ENCODE data around the gene CD52. TPM values are rescaled to one million over a fixed set of nuclear protein-coding genes. Genes with fewer than 3 reads are reported as not detected.
A peak's percentile ranks its signal among the peaks of the same experiment; 100 is the strongest.

The CD52 gene
- not detected for polyA plus RNA-seq (2013, experiment 1 of 2; ENCODE audit: insufficient read length)
- polyA plus RNA-seq (2013, experiment 2 of 2; ENCODE audit: insufficient read length) = not detected

DNA sequence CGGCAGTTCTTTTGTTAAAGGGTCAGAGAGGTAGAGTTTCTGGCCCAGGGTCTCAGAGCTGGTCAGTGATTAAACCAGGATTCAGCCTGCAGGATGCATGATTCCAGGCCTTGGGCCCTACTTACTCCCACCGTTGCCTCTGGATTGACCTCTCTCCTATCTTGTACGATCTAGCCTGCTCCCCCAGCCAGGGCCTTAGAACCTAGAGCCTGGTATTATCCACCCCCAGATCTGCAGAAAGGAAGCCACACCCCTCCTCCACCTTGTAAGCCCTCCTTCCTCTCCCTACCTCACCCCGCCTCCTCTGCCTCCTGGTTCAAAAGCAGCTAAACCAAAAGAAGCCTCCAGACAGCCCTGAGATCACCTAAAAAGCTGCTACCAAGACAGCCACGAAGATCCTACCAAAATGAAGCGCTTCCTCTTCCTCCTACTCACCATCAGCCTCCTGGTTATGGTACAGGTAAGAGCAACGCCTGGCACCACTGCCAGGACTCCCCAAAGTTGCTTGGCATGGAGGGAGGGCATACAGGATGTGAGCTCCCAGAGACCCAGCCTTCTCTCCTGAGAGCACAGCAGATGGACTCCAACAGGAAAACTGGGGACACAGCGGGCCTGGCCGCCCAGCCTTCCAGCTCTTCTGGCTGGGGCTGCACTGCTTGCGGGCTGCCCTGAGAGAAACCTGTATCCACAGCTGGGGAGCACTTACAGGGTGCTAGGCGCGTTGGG, at the start of gene CD52:
Gene CD52 (plus strand): TSS at position 347 of the 726 bp plus-strand sequence. CDS start 60 bp downstream, at position 407.
- DNase-seq = no peak

GRCh38 chr1:26268290-26269197, 49.2 kb upstream of the CD52 start:
- DNase-seq = no peak

DNA sequence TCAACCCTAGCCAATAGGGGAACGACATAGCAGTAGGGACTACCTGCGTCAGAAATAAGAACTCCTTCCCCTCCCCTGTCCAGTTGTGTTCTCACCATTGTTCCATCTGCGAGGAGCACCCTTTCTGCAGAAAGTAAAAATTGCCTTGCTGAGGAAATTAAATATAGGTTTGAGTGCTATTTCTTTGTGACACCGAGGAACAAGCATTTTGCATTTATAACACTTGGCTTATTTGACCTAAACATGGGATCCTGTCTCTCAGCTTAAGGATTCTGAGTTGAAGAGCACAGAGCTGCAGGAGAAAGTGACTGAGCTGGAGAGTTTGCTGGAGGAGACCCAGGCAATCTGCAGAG, 48.6 kb upstream of the CD52 start:
- no peak for DNase-seq

DNA sequence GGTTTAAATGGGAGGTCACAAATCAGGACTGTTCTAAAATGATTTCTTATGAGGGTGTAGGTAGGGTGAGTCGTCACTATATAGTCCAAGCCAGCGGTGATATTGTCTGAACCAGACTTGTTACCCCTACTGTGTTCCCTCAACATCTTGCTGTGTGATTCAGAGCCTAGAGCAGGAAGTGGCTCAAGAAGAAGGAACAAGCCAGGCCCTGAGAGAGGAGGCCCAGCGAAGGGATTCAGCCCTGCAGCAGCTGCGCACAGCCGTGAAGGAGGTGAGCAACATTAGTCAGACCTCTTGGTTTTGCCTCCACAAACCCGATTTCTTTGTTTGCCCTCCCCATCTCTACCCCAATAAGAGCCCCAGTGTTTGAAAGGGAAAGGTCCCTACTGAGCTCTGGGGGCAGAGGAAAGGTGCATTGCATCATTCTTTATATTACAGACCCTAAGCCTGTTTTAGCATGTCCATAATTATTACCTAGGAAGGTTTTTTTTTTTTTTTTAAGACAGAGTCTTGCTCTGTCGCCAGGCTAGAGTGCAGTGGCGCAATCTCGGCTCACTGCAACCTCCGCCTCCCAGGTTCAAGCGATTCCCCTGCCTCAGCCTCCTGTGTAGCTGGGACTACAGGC, 42.8 kb upstream of the CD52 start:
- DNase-seq = no peak

GRCh38 chr1:26275580-26276431, 42.0 kb upstream of the CD52 start:
- DNase-seq = peak; percentile 93

DNA sequence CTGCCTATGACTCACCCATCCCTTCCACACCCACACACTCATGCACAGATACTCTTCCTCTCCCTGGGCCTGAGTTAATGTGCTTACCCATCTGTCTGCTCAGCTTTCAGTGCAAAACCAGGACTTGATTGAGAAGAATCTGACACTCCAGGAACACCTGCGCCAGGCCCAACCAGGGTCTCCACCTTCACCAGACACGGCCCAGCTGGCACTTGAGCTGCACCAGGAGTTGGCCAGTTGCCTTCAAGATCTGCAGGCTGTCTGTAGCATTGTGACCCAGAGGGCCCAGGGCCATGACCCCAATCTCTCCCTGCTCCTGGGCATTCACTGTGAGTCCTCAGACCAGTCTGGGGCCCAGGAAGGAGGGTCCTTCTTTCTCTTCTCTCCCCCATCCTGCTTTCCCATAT, 41.3 kb upstream of the CD52 start:
- no peak for DNase-seq

DNA sequence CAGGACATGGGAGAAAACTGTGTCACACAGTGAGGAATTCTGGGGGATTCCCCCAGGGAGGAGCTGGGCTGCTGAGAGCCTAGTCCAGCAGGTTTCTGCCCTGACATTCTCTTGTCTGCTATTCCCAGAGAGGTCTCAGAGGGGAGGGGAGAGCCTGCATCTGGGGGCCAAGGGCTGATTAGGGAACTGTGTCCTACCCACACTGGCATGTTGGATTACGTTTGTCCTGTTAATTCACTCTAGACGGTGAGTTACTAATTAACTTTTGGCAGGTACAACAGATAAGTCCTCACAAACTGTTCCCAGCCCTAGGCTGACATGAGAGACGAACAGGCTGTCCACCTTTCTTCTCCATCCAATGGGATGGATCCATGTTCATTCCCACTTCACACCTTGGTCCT, 40.5 kb upstream of the CD52 start:
- no peak for DNase-seq

GRCh38 chr1:26277719-26278118, 40.0 kb upstream of the CD52 start:
- no peak for DNase-seq

DNA sequence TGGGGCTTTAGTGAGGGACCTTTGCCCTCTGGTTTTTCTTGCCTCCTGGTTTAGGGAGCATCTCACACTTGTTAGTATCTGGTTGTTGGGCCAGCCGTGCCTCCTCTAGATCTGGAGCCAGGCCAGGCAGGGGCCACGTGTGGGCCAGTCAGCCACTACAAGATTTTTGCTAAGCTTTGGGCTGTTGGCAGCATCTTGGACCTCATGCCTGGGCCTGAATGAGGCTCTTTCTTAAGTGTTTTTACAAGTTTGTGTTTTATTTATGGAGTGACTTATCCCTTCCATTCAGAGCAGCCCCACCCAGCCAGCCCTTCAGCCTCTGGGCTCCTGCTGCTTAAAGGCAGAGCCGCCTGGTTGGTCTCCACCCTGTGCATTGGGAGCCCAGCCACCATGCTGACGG, 39.5 kb upstream of the CD52 start:
- peak; percentile 86 for DNase-seq

GRCh38 chr1:26278724-26279455, 38.9 kb upstream of the CD52 start:
- peak; percentile 58 for DNase-seq

DNA sequence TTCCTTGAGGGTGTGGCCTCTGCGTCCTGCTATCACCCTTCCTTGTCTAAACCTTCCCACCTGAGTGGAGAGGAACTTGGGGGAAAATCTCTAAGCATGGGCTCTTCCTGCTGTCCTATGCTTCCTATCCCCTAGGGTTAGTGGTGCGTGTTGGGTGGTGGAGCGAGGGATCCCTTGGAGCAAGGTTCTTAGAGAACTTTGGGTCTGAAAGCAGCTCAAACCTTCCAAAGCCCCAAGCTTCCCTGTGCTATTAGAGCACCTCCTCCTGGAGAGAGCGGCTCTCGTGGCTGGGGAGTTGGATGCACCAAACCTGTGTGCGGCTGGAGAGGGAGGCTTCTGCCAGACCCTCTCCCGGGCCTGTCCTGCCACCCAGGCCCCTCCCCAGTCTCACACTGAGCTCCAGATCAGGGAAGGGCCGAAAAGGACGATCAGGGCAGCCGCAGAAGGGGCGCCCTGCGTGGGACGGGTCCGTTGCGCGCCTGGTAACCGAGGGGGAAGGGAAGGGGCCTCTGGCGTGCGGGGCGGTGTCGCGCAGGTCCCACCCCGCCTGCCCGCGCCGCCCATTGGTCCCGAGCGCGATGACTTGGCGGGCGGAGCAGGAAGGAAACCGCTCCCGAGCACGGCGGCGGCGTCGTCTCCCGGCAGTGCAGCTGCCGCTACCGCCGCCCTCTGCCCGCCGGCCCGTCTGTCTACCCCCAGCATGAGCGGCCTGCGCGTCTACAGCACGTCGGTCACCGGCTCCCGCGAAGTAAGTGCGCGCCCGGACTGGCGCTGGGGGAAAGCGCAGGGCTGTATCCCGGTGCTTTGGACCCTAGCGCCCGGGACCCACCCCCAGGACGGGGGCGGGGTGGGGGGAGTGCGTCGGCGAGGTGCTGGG, 38.1 kb upstream of the CD52 start, which contains the start of gene SH3BGRL3:
Gene SH3BGRL3 (plus strand): TSS at position 631 of the 877 bp plus-strand sequence. CDS start 70 bp downstream, at position 701.
- peak; percentile 84 for DNase-seq

DNA sequence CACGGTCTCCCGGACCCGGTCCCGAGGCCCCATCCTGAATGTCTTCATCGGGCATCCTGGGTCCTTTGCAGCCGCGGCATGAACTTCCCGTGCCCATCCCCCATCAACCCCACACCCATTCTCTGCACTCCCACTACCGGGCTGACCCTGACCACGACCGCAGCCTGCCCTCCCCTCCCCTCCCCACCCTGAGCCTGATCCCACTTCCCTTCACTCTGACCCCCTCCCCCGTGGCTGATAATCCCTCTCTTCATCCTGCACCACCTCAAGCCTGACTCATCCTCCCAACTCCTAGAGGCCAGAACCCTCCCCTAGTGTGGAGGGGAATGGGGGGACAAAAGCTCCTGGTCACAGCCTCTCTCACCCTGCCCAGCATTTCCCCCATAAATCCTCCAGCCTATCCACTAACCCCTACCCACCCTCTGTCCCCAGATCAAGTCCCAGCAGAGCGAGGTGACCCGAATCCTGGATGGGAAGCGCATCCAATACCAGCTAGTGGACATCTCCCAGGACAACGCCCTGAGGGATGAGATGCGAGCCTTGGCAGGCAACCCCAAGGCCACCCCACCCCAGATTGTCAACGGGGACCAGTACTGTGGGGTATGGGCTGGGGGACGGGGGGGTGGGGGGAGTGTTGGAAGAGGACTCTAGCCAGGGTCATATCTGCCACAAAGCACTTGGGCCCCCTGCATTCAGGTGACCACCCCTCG, 37.3 kb upstream of the CD52 start:
- peak; percentile 53 for DNase-seq

GRCh38 chr1:26281091-26281958, 36.4 kb upstream of the CD52 start:
- DNase-seq = peak; percentile 49

DNA sequence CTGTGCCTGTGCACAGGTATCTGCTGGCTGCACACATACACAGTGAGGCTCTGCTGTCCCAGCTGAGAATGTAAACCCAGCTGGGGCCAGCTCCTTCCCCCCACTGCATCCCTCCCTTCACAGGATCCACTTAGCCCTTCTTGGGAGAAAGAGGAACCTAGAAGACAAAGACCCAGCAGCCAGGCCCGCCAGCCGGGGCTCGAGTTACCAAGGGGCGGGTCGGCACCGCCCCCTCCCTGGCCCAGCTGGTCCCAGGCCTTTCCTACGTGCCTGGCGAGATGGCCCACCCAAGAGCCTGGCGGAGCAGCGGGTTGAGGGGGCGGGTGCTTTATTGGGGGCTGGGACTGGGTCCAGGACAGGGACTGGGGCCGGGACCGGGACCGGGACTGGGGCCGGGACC, 35.8 kb upstream of the CD52 start:
- peak; percentile 57 for DNase-seq

DNA sequence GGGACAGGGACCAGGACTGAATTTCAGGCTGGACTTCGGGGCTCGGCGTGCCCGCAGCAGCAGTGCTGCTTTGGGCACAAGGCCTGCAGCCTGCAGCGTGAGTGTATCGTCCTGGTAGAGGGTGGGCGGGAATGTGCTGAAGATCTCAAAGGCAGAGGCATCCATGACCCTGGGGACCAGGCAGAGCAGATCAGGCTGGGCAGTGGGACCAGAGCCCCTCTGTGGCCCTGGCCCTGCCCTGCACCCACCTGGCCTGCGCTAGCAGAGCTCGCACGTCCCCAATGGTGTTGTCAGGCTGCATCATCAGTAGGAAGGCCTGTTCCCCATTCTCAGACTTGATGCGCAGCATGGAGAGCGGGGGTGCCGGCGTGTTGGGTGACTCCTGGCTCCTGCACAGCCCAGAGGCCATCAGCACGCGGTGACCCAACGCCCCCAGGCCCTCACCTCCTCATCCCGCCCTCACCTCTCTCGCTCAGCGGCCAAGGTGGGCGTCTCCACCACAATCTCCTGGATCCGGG, 35.3 kb upstream of the CD52 start:
- DNase-seq = no peak

DNA sequence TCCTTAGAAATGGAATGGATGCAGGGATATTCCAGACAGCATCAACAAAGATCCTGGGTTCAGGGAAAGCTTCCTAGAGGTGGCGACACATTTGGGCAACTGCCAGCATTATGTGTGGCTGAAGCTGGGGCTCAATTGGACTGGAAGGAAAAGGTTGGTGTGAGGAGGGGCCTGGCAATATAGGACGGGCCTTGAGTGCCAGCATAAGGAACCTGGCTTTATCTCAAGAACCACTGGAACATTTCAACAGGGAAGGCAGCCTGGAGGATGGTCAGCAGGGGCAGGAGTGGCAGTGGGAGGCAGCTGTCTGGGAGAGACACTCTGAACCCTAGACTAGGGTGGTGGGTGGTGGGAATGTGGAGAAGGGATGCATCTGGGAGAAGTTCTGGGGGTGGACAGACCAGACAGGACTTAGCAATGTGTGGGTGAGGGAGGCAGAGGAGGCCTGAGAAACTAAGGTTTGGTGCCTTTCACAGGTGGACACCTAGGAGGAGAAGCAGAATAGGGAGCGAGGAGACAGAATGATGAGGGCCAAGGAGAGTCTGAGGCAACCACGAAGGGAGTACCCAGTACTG, 34.4 kb upstream of the CD52 start:
- no peak for DNase-seq

DNA sequence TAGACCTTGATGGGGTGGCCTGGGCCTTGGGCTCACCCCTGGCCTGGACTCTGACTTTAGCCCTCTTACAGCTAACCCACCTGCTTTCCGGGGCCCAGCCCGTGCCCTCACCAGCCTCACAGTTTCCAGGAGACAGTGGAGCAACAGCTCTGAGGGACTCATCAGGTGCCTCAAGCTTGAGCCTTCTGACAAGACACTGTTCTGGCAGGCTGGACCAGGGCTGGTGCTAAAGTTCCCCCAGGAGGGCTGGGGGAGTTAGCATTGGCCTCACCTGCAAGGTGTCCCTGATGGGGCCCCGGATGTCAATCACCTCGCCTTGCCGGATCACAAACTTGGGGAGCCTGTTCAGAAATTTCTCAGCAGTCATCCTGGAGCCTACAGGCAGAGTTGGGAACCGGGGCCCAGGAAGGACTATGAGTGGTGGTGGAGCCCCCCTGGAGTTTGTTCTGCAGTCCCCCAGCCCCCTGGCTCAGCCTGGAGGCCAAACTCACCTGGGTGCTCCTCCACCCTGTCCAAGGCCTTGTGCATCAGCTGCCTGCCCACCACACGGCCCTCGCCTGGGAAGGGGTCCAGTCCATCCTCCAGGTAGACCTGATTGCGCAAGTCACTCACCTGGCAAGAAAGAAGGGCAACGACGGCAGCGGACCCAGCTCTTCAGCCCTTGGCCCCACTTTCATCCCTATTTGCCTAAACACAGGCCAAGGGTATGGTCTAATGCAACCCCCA, 33.7 kb upstream of the CD52 start:
- DNase-seq = no peak

All from fibroblast of skin of scalp (primary cell).